GM23338 (cell line): ENCODE results near the gene THADA. TPM values are rescaled to one million over a fixed set of nuclear protein-coding genes. Genes with fewer than 3 reads are reported as not detected.

Experiments
- ATAC-seq: fragments of 200-7000 bp; cut with Tn5 transposase; 3 replicates; pipeline ENCODE4 v1.9.1; 2020
- DNase-seq: peaks from one replicate; pipeline ENCODE4 v3.0.0-alpha.2; 2015; ENCODE audit warnings: low spot score
- H2AFZ ChIP-seq: fragments of 200-600 bp; sonication (generic); 2 replicates; pipeline ENCODE4 v1.8.0; 2016; ENCODE audit warnings: antibody characterized with exemption, mild to moderate bottlenecking, moderate library complexity
- H3F3A ChIP-seq: fragments of 200-600 bp; sonication (generic); replicated peaks from 2 replicates; pipeline ENCODE4 v1.8.0; 2017; ENCODE audit warnings: antibody characterized with exemption, mixed run types, low read depth
- H3K27ac ChIP-seq: fragments of 200-600 bp; sonication (generic); 2 replicates; pipeline ENCODE4 v1.6.1; 2016; ENCODE audit warnings: low read depth
- H3K27me3 ChIP-seq: fragments of 200-600 bp; sonication (generic); 2 replicates; pipeline ENCODE4 v1.8.0; 2016; ENCODE audit warnings: mild to moderate bottlenecking, mixed run types, moderate library complexity; ENCODE audit not compliant: insufficient read depth
- H3K36me3 ChIP-seq: fragments of 200-600 bp; sonication (generic); 2 replicates; pipeline ENCODE4 v1.8.0; 2016; ENCODE audit warnings: mild to moderate bottlenecking; ENCODE audit not compliant: insufficient read depth
- H3K4me1 ChIP-seq: fragments of 200-600 bp; sonication (generic); 2 replicates; pipeline ENCODE4 v1.8.0; 2016; ENCODE audit warnings: mild to moderate bottlenecking, moderate library complexity; ENCODE audit not compliant: insufficient read depth
- H3K4me2 ChIP-seq: fragments of 200-600 bp; sonication (generic); 2 replicates; pipeline ENCODE4 v1.7.1; 2017; ENCODE audit warnings: mixed run types
- H3K4me3 ChIP-seq: fragments of 200-600 bp; sonication (generic); 2 replicates; pipeline ENCODE4 v1.6.1; 2016; ENCODE audit warnings: mixed run types
- H3K79me2 ChIP-seq: fragments of 200-600 bp; sonication (generic); replicated peaks from 2 replicates; pipeline ENCODE4 v1.8.0; 2017; ENCODE audit warnings: mild to moderate bottlenecking; ENCODE audit not compliant: insufficient read depth
- H3K9me2 ChIP-seq: fragments of 200-600 bp; sonication (generic); 2 replicates; pipeline ENCODE4 v1.8.0; 2017; ENCODE audit not compliant: insufficient read depth
- H4K20me1 ChIP-seq: fragments of 200-600 bp; sonication (generic); replicated peaks from 2 replicates; pipeline ENCODE4 v1.8.0; 2017; ENCODE audit warnings: mild to moderate bottlenecking; ENCODE audit not compliant: insufficient read depth
- H3K27ac Mint-ChIP-seq: 2 replicates; pipeline ENCODE4 v1.8.0; 2020; ENCODE audit warnings: inconsistent platforms, mild to moderate bottlenecking, moderate library complexity, mixed read lengths
- H3K27me3 Mint-ChIP-seq: 3 replicates; pipeline ENCODE4 v1.8.0; 2022; ENCODE audit warnings: low read depth, mild to moderate bottlenecking, moderate library complexity, mixed read lengths, inconsistent platforms; ENCODE audit not compliant: insufficient read depth, poor library complexity
- H3K36me3 Mint-ChIP-seq: 3 replicates; pipeline ENCODE4 v1.8.0; 2021; ENCODE audit warnings: low read depth, mild to moderate bottlenecking, inconsistent platforms, moderate library complexity, mixed read lengths
- H3K4me1 Mint-ChIP-seq: 3 replicates; pipeline ENCODE4 v1.8.0; 2020; ENCODE audit warnings: mild to moderate bottlenecking, inconsistent platforms, mixed read lengths
- H3K4me3 Mint-ChIP-seq: 3 replicates; pipeline ENCODE4 v1.8.0; 2021; ENCODE audit warnings: moderate library complexity, mild to moderate bottlenecking, inconsistent platforms, mixed read lengths
- H3K9me3 Mint-ChIP-seq: 3 replicates; pipeline ENCODE4 v1.8.0; 2020; ENCODE audit warnings: moderate library complexity, mild to moderate bottlenecking, inconsistent platforms, mixed read lengths
- CREB1 ChIP-seq: fragments of 250-450 bp; sonication (Bioruptor Pico); IDR thresholded peaks from 2 replicates; pipeline ENCODE4 v1.5.0; 2020; ENCODE audit warnings: low read depth, mild to moderate bottlenecking, moderate library complexity
- EZH2 ChIP-seq: fragments of 200-600 bp; sonication (generic); IDR thresholded peaks from one replicate; pipeline ENCODE4 v1.8.0; 2017; ENCODE audit warnings: antibody characterized with exemption, mild to moderate bottlenecking, low read depth; ENCODE audit not compliant: unreplicated experiment
- EZH2phosphoT487 ChIP-seq: fragments of 200-600 bp; sonication (generic); IDR thresholded peaks from one replicate; pipeline ENCODE4 v1.8.1; 2018; ENCODE audit warnings: antibody characterized with exemption; ENCODE audit not compliant: unreplicated experiment
- JUNB ChIP-seq: IDR thresholded peaks from one replicate; pipeline ENCODE4 v1.6.1; 2016; ENCODE audit warnings: antibody characterized with exemption; ENCODE audit not compliant: unreplicated experiment
- NANOG ChIP-seq: IDR thresholded peaks from 2 replicates; pipeline ENCODE4 v1.6.1; 2016; ENCODE audit warnings: antibody characterized with exemption, borderline replicate concordance
- POLR2AphosphoS5 ChIP-seq: IDR thresholded peaks from 2 replicates; pipeline ENCODE4 v1.6.1; 2016; ENCODE audit warnings: antibody characterized with exemption, low read depth
- STAT1 ChIP-seq: IDR thresholded peaks from one replicate; pipeline ENCODE4 v1.6.1; 2016; ENCODE audit warnings: antibody characterized with exemption; ENCODE audit not compliant: unreplicated experiment
- ZNF114 ChIP-seq: fragments of 250-450 bp; sonication (Bioruptor Pico); IDR thresholded peaks from 2 replicates; pipeline ENCODE4 v1.5.0; 2020; ENCODE audit warnings: mild to moderate bottlenecking, moderate library complexity
- ZNF331 ChIP-seq: fragments of 250-450 bp; sonication (Bioruptor Pico); IDR thresholded peaks from 2 replicates; pipeline ENCODE4 v1.5.0; 2020; ENCODE audit warnings: low read depth, mild to moderate bottlenecking, moderate library complexity
- polyA plus RNA-seq: library from polyadenylated mRNA; unstranded; fragments of >200 nt; fragmentation: Nextera tagmentation; extraction: Ambion mirVana; gene quantifications from 2 replicates; pipeline ENCODE4 v1.2.1, GENCODE V29; 2016
- total RNA-seq: library from RNA; depleted of rRNA; stranded (reverse); fragments of >200 nt; shearing (Covaris generic); gene quantifications from 2 replicates; pipeline ENCODE4 v1.2.3, GENCODE V29; 2014
- TF ChIP-seq, protein P1 (sequence below): fragments of 250-450 bp; sonication (Bioruptor Pico); IDR thresholded peaks from 2 replicates; pipeline ENCODE4 v1.5.0; 2020; ENCODE audit warnings: mild to moderate bottlenecking, moderate library complexity
- TF ChIP-seq, protein P2 (sequence below): IDR thresholded peaks from one replicate; pipeline ENCODE4 v1.6.1; 2018; ENCODE audit warnings: antibody characterized with exemption; ENCODE audit not compliant: unreplicated experiment
- TF ChIP-seq, protein P3 (sequence below), 2 experiments: fragments of 200-600 bp in 1 of 2; sonication (generic) in 1 of 2; conservative IDR thresholded peaks; 2 replicates each; pipeline versions ENCODE4 v1.5.1 to v1.6.1; 2016 to 2017; ENCODE audit warnings: antibody characterized with exemption in 2 of 2, low read depth in 2 of 2, mild to moderate bottlenecking in 2 of 2, moderate library complexity in 1 of 2
- TF ChIP-seq, protein P4 (sequence below): IDR thresholded peaks from 2 replicates; pipeline ENCODE4 v1.6.1; 2016; ENCODE audit warnings: antibody characterized with exemption

Gene THADA
- total and polyA plus RNA-seq, 2 experiments from 2014 or later, result 17.0 to 30.7 TPM

DNA sequence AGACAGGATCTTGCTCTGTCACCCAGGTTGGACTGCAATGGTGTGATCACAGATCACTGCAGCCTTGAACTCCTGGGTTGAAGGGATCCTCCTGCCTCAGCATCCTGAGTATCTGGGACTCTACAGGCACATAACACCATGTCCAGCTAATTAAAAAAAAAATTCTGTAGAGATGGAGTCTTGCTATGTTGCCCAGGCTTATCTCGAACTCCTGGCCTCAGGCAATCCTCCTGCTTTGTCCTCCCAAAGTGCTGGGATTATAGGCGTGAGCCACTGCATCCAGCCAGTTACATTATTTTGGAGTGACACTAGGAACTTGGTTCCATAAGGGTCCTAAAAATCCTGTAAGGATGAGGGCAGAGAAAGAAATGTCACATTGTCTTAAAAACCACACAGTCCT is 280.4 kb downstream of the THADA start:
- no peak overlapping the region for H3K4me3 Mint-ChIP-seq
- no peaks in the 10 kb centered on the region for H3K9me3 Mint-ChIP-seq

More for the DNA sequence above, 280.4 kb downstream of the THADA start:
- no peaks in the 10 kb centered on the region for H3K4me1 Mint-ChIP-seq
- no peak for TF ChIP-seq JUNB
- TF ChIP-seq, protein P1, sequence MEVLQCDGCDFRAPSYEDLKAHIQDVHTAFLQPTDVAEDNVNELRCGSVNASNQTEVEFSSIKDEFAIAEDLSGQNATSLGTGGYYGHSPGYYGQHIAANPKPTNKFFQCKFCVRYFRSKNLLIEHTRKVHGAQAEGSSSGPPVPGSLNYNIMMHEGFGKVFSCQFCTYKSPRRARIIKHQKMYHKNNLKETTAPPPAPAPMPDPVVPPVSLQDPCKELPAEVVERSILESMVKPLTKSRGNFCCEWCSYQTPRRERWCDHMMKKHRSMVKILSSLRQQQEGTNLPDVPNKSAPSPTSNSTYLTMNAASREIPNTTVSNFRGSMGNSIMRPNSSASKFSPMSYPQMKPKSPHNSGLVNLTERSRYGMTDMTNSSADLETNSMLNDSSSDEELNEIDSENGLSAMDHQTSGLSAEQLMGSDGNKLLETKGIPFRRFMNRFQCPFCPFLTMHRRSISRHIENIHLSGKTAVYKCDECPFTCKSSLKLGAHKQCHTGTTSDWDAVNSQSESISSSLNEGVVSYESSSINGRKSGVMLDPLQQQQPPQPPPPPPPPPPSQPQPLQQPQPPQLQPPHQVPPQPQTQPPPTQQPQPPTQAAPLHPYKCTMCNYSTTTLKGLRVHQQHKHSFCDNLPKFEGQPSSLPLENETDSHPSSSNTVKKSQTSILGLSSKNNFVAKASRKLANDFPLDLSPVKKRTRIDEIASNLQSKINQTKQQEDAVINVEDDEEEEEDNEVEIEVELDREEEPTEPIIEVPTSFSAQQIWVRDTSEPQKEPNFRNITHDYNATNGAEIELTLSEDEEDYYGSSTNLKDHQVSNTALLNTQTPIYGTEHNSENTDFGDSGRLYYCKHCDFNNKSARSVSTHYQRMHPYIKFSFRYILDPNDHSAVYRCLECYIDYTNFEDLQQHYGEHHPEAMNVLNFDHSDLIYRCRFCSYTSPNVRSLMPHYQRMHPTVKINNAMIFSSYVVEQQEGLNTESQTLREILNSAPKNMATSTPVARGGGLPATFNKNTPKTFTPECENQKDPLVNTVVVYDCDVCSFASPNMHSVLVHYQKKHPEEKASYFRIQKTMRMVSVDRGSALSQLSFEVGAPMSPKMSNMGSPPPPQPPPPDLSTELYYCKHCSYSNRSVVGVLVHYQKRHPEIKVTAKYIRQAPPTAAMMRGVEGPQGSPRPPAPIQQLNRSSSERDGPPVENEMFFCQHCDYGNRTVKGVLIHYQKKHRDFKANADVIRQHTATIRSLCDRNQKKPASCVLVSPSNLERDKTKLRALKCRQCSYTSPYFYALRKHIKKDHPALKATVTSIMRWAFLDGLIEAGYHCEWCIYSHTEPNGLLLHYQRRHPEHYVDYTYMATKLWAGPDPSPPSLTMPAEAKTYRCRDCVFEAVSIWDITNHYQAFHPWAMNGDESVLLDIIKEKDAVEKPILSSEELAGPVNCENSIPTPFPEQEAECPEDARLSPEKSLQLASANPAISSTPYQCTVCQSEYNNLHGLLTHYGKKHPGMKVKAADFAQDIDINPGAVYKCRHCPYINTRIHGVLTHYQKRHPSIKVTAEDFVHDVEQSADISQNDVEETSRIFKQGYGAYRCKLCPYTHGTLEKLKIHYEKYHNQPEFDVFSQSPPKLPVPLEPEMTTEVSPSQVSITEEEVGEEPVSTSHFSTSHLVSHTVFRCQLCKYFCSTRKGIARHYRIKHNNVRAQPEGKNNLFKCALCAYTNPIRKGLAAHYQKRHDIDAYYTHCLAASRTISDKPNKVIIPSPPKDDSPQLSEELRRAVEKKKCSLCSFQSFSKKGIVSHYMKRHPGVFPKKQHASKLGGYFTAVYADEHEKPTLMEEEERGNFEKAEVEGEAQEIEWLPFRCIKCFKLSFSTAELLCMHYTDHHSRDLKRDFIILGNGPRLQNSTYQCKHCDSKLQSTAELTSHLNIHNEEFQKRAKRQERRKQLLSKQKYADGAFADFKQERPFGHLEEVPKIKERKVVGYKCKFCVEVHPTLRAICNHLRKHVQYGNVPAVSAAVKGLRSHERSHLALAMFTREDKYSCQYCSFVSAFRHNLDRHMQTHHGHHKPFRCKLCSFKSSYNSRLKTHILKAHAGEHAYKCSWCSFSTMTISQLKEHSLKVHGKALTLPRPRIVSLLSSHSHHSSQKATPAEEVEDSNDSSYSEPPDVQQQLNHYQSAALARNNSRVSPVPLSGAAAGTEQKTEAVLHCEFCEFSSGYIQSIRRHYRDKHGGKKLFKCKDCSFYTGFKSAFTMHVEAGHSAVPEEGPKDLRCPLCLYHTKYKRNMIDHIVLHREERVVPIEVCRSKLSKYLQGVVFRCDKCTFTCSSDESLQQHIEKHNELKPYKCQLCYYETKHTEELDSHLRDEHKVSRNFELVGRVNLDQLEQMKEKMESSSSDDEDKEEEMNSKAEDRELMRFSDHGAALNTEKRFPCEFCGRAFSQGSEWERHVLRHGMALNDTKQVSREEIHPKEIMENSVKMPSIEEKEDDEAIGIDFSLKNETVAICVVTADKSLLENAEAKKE (CRISPR knock-in tag), result no peak
- TF ChIP-seq, protein P2, sequence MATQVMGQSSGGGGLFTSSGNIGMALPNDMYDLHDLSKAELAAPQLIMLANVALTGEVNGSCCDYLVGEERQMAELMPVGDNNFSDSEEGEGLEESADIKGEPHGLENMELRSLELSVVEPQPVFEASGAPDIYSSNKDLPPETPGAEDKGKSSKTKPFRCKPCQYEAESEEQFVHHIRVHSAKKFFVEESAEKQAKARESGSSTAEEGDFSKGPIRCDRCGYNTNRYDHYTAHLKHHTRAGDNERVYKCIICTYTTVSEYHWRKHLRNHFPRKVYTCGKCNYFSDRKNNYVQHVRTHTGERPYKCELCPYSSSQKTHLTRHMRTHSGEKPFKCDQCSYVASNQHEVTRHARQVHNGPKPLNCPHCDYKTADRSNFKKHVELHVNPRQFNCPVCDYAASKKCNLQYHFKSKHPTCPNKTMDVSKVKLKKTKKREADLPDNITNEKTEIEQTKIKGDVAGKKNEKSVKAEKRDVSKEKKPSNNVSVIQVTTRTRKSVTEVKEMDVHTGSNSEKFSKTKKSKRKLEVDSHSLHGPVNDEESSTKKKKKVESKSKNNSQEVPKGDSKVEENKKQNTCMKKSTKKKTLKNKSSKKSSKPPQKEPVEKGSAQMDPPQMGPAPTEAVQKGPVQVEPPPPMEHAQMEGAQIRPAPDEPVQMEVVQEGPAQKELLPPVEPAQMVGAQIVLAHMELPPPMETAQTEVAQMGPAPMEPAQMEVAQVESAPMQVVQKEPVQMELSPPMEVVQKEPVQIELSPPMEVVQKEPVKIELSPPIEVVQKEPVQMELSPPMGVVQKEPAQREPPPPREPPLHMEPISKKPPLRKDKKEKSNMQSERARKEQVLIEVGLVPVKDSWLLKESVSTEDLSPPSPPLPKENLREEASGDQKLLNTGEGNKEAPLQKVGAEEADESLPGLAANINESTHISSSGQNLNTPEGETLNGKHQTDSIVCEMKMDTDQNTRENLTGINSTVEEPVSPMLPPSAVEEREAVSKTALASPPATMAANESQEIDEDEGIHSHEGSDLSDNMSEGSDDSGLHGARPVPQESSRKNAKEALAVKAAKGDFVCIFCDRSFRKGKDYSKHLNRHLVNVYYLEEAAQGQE, result no peak
- no peak for TF ChIP-seq EZH2
- TF ChIP-seq EZH2phosphoT487, result no peak
- TF ChIP-seq, protein P3, sequence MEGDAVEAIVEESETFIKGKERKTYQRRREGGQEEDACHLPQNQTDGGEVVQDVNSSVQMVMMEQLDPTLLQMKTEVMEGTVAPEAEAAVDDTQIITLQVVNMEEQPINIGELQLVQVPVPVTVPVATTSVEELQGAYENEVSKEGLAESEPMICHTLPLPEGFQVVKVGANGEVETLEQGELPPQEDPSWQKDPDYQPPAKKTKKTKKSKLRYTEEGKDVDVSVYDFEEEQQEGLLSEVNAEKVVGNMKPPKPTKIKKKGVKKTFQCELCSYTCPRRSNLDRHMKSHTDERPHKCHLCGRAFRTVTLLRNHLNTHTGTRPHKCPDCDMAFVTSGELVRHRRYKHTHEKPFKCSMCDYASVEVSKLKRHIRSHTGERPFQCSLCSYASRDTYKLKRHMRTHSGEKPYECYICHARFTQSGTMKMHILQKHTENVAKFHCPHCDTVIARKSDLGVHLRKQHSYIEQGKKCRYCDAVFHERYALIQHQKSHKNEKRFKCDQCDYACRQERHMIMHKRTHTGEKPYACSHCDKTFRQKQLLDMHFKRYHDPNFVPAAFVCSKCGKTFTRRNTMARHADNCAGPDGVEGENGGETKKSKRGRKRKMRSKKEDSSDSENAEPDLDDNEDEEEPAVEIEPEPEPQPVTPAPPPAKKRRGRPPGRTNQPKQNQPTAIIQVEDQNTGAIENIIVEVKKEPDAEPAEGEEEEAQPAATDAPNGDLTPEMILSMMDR (conservative IDR thresholded peaks at IDR 0.05; ENCODE audit: low read depth in 2 of 2), result no peak
- TF ChIP-seq ZNF114 (CRISPR knock-in tag), result no peak
- no peak for TF ChIP-seq CREB1 (CRISPR knock-in tag)
- TF ChIP-seq, protein P4, sequence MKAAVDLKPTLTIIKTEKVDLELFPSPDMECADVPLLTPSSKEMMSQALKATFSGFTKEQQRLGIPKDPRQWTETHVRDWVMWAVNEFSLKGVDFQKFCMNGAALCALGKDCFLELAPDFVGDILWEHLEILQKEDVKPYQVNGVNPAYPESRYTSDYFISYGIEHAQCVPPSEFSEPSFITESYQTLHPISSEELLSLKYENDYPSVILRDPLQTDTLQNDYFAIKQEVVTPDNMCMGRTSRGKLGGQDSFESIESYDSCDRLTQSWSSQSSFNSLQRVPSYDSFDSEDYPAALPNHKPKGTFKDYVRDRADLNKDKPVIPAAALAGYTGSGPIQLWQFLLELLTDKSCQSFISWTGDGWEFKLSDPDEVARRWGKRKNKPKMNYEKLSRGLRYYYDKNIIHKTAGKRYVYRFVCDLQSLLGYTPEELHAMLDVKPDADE, result no peak
- no peak for TF ChIP-seq POLR2AphosphoS5
- no peak for TF ChIP-seq STAT1
- no peak for TF ChIP-seq ZNF331 (CRISPR knock-in tag)
- TF ChIP-seq NANOG, result no peak
- H4K20me1 ChIP-seq, result no peaks in the 10 kb centered on the region
- H3K27ac Mint-ChIP-seq, result no peak overlapping the region
- ATAC-seq (no peak), DNase-seq (no peak)
- no peaks in the 10 kb centered on the region for H3K9me2 ChIP-seq
- H3K27ac ChIP-seq, result no peak overlapping the region
- no peak overlapping the region for H3K4me2 ChIP-seq
- no peaks in the 10 kb centered on the region for H3K27me3 ChIP-seq
- no peak overlapping the region for H3K4me3 ChIP-seq
- no peaks in the 10 kb centered on the region for H3K27me3 Mint-ChIP-seq
- H3K79me2 ChIP-seq, result no peaks in the 10 kb centered on the region
- no peaks in the 10 kb centered on the region for H3K36me3 Mint-ChIP-seq
- no peak overlapping the region for H2AFZ ChIP-seq
- H3K36me3 ChIP-seq, result no peaks in the 10 kb centered on the region
- H3F3A ChIP-seq, result no peaks in the 10 kb centered on the region
- H3K4me1 ChIP-seq, result no peaks in the 10 kb centered on the region
